HepG2 (cell line): Measurements from ENCODE around the gene FAM131A. TPM values are rescaled to one million over a fixed set of nuclear protein-coding genes. Genes with fewer than 3 reads are reported as not detected.
A peak's percentile ranks its signal among the peaks of the same experiment; 100 is the strongest.

Experiments
- ATAC-seq: fragments of 200-7000 bp; cut with Tn5 transposase; 3 replicates; pipeline ENCODE4 v1.9.1; 2020; ENCODE audit warnings: mild to moderate bottlenecking, moderate library complexity
- BruUV-seq: library from RNA; stranded (reverse); fragments of 400-500 nt; replicated peaks from 2 replicates; lab custom pipeline; 2021; lab: Mats Ljungman, UMichigan
- CTCF ChIA-PET: fragments of 300-600 bp; formaldehyde crosslinking; extraction: SDS; loops from one replicate; lab custom pipeline; 2021; ENCODE audit warnings: low total read pairs, inconsistent platforms, low intra/inter-chr PET ratio; lab: Yijun Ruan, JAX
- POLR2A ChIA-PET: fragments of 350-600 bp; sonication (Branson Sonifier 250); formaldehyde crosslinking; loops from one replicate; lab custom pipeline; 2020; ENCODE audit warnings: antibody characterized with exemption, inconsistent platforms; lab: Yijun Ruan, JAX
- DNase-seq: peaks from one replicate; pipeline ENCODE4 v3.0.0-alpha.2; 2015; ENCODE audit warnings: low spot score
- FAIRE-seq: peaks from 3 replicates; lab custom pipeline; 2011; peaks lifted over from hg19 to GRCh38; lab: Jason Lieb, UNC
- H2AFZ ChIP-seq: one replicate; pipeline ENCODE4 v1.6.1; 2011; ENCODE audit warnings: low read length, inconsistent platforms
- H3K27ac ChIP-seq: fragments of 300-600 bp; 3 replicates; pipeline ENCODE4 v1.8.0; 2011; ENCODE audit warnings: mixed run types, mild to moderate bottlenecking, mixed read lengths, low read length, inconsistent platforms; ENCODE audit not compliant: insufficient read depth; ENCODE audit errors: extremely low read length
- H3K27me3 ChIP-seq, 2 experiments: fragments of 200-600 bp in 1 of 2; 2 replicates in 1 of 2; 3 replicates in 1 of 2; pipeline versions ENCODE4 v1.6.0 to v1.8.0; 2011; ENCODE audit warnings: low read length in 2 of 2, mild to moderate bottlenecking in 2 of 2, moderate library complexity in 2 of 2, inconsistent platforms in 1 of 2; ENCODE audit not compliant: insufficient read depth in 2 of 2, control insufficient read depth in 1 of 2
- H3K36me3 ChIP-seq, 2 experiments: fragments of 200-600 bp in 1 of 2; replicated peaks in 1 of 2; 2 replicates in 1 of 2; 3 replicates in 1 of 2; pipeline versions ENCODE4 v1.5.1 to v1.8.0; 2011; ENCODE audit warnings: low read length in 2 of 2, inconsistent platforms in 1 of 2; ENCODE audit not compliant: insufficient read depth in 2 of 2, control insufficient read depth in 1 of 2
- H3K4me1 ChIP-seq: 2 replicates; pipeline ENCODE4 v1.5.1; 2012; ENCODE audit warnings: low read length, inconsistent platforms; ENCODE audit not compliant: insufficient read depth
- H3K4me2 ChIP-seq: 2 replicates; pipeline ENCODE4 v1.6.0; 2011; ENCODE audit warnings: low read depth, low read length, inconsistent platforms
- H3K4me3 ChIP-seq, 3 experiments: fragments of 200-600 bp in 1 of 3; sonication (generic), shearing (Covaris generic) in 1 of 3; replicated peaks in 1 of 3; 2 replicates each; pipeline ENCODE4 v1.5.1; 2011 to 2016; ENCODE audit warnings: low read length in 3 of 3, inconsistent platforms in 2 of 3, low read depth in 2 of 3, mild to moderate bottlenecking in 2 of 3, control low read depth in 1 of 3, mixed read lengths in 1 of 3; ENCODE audit not compliant: insufficient read depth in 1 of 3
- H3K79me2 ChIP-seq: one replicate; pipeline ENCODE4 v1.6.1; 2011; ENCODE audit warnings: low read length, inconsistent platforms; ENCODE audit not compliant: insufficient read depth
- H3K9ac ChIP-seq: 2 replicates; pipeline ENCODE4 v1.6.0; 2011; ENCODE audit warnings: mild to moderate bottlenecking, low read depth, low read length, inconsistent platforms; ENCODE audit not compliant: insufficient read depth
- H3K9me3 ChIP-seq: 2 replicates; pipeline ENCODE4 v1.5.1; 2012; ENCODE audit warnings: mild to moderate bottlenecking, low read length
- H4K20me1 ChIP-seq: 2 replicates; pipeline ENCODE4 v1.6.0; 2011; ENCODE audit warnings: inconsistent platforms, mild to moderate bottlenecking, low read length, moderate library complexity; ENCODE audit not compliant: insufficient read depth
- ZFP36L1 ChIP-seq: sonication (generic); formaldehyde crosslinking; IDR thresholded peaks from 2 replicates; pipeline ENCODE4 v1.8.0; 2022; ENCODE audit warnings: mild to moderate bottlenecking, missing genetic modification reagents, moderate library complexity
- ZNF629 ChIP-seq: sonication (generic); formaldehyde crosslinking; conservative IDR thresholded peaks from 2 replicates; pipeline ENCODE4 v1.5.0; 2020; ENCODE audit warnings: missing genetic modification reagents
- ZNF768 ChIP-seq: sonication (generic); formaldehyde crosslinking; IDR thresholded peaks from 2 replicates; pipeline ENCODE4 v1.4.0; 2020; ENCODE audit warnings: missing genetic modification reagents
- WGBS: methylation state at CpG from one replicate; pipeline ENCODE4 v1.1.6; 2017; ENCODE audit warnings: low lambda C conversion rate; 5-methylcytosine and 5-hydroxymethylcytosine counted together
- in situ Hi-C: cut with HindIII; loops from 2 replicates; pipeline ENCODE4 v1.10.0; 2017; ENCODE audit warnings: low pct_unique_long_range_greater_than_20kb; ENCODE audit not compliant: extremely low pct_ligation_motif_present
- intact Hi-C: fragments of 100-400 bp; cut with micrococcal nuclease; formaldehyde crosslinking; loops from one replicate; pipeline ENCODE4 v1.10.0; 2022; ENCODE audit not compliant: unreplicated experiment
- polyA plus RNA-seq, 8 experiments: library from polyadenylated mRNA; depleted of rRNA in 3 of 8; stranded (reverse) in 7 of 8; unstranded in 1 of 8; fragments of >200 nt; fragmentation: Illumina TruSeq in 4 of 8; extraction: Trizol in 4 of 8; gene quantifications; 2 replicates each; pipeline versions ENCODE4 v1.2.1 to v1.2.3, GENCODE V29; 2011 to 2016; ENCODE audit warnings: low read depth in 4 of 8, missing spikeins in 1 of 8, mixed read lengths in 1 of 8; ENCODE audit not compliant: insufficient read depth in 1 of 8
- total RNA-seq, 5 experiments: library from RNA; depleted of rRNA; stranded (reverse); fragments of >200 nt; fragmentation: Illumina TruSeq; extraction: Trizol; gene quantifications; 2 replicates each; pipeline ENCODE4 v1.2.3, GENCODE V29; 2016; ENCODE audit warnings: low read depth in 1 of 5
- TF ChIP-seq, protein P1 (sequence below): sonication (generic); formaldehyde crosslinking; IDR thresholded peaks from 2 replicates; pipeline ENCODE4 v1.4.0; 2020; ENCODE audit warnings: missing genetic modification reagents
- TF ChIP-seq, protein P2 (sequence below): sonication (generic); formaldehyde crosslinking; IDR thresholded peaks from 2 replicates; pipeline ENCODE4 v1.9.0; 2021; ENCODE audit warnings: mild to moderate bottlenecking, missing genetic modification reagents

FAM131A gene
- total and polyA plus RNA-seq, 2 of the 13 experiments (the other 11 are each of a cell fraction or from before 2014, with no cell fraction given): 9.2 to 9.3 TPM

DNA sequence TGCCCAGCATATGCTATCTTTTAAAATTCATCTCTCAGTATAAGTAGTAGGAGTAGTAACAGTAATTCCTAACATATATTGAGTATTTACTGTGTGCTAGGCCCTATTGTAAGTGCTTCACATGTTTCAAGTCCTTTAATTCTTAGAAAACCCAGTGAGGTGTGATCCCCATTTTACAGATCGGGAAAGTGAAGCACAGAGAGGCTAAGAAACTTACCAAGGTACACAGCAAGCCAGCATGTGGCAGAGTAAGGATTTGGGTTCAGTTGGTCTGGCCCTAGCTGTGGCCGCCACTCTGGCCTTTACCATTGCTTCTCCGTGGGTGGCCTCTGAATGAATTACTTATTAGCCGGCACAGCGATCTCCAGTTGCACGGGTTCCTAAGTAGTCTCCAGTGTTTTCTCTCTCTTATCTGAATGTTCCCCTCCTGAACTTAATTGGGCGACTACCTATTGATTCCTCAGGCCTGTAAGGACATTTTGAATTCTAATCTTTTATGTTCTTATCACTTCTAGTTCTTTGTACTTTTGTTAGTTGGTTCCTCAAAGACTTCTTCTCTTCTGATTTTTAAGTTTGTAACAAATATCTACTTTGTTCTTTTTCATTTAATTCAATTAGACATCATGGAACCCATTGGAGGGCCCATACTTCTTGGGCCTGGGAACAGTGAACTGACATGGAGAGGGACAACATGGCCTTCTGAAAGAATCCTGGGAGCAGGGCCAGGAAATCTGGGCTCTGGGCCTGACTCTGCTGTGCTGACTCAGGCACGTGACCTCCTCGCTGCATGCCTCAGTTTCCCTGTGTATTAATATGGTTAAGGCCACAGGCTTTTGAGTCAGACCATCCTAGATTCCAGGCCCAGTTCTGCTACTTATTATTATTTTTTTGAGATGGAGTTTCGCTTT, 12.4 kb downstream of the FAM131A start:
- H3K36me3 ChIP-seq: peaks cover 7 to 28% of the 10 kb centered on the region in 2 experiments; a peak in 4 of 5 replicates
- no peak for ATAC-seq
- H3K79me2 ChIP-seq: no peaks in the 10 kb centered on the region
- no peak for DNase-seq
- H3K27me3 ChIP-seq: no peaks in the 10 kb centered on the region
- H3K4me1 ChIP-seq: peaks cover 33% of the 10 kb centered on the region
- TF ChIP-seq ZNF629 (CRISPR knock-in tag): peak; percentile 31; the same call in 1 of the 2 replicates
- TF ChIP-seq, protein P1, sequence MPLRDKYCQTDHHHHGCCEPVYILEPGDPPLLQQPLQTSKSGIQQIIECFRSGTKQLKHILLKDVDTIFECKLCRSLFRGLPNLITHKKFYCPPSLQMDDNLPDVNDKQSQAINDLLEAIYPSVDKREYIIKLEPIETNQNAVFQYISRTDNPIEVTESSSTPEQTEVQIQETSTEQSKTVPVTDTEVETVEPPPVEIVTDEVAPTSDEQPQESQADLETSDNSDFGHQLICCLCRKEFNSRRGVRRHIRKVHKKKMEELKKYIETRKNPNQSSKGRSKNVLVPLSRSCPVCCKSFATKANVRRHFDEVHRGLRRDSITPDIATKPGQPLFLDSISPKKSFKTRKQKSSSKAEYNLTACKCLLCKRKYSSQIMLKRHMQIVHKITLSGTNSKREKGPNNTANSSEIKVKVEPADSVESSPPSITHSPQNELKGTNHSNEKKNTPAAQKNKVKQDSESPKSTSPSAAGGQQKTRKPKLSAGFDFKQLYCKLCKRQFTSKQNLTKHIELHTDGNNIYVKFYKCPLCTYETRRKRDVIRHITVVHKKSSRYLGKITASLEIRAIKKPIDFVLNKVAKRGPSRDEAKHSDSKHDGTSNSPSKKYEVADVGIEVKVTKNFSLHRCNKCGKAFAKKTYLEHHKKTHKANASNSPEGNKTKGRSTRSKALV (CRISPR knock-in tag): no peak
- TF ChIP-seq ZFP36L1 (CRISPR knock-in tag): no peak
- H3K9me3 ChIP-seq: no peaks in the 10 kb centered on the region
- in situ Hi-C loops (loop anchor here (5.0 kb wide), 1 partner anchor 192 kb away; no protein-coding TSS in a partner anchor), intact Hi-C loops (no loop called here)
- FAIRE-seq: no peak
- ChIA-PET CTCF (no interaction called here), POLR2A (interaction anchor here (2.8 kb wide), 1 partner anchor 12 kb away, joined by 11 read pairs; the partner anchor contains the start of genes CLCN2 and POLR2H)
- H3K27ac ChIP-seq: no peak overlapping the region
- H2AFZ ChIP-seq: no peak overlapping the region
- H3K4me3 ChIP-seq: no peak overlapping the region
- no peaks in the 10 kb centered on the region for H4K20me1 ChIP-seq
- BruUV-seq: no TSS peak
- WGBS: 90% methylated on average over 10 of the region's 10 CpGs
- H3K4me2 ChIP-seq: no peak overlapping the region
- H3K9ac ChIP-seq: no peak overlapping the region

DNA sequence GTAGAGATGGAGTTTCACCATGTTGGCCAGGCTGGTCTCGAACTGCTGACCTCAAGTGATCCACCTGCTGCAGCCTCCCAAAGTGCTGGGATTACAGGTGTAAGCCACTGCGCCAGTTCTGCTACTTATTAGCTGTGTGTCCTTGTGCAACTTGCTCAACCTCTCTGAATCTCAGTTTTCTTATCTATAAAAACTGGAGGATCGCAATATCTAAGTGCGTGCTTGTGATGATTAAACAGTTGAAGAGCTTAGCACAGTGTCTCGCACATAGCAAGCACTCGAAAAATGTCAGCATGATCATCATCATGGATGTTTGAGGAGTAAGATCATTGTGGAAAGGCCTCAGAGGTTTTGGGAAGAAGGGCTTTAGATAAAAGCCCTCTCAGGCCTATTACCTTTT, 13.2 kb downstream of the FAM131A start:
- FAIRE-seq (no peak), ATAC-seq (no peak), DNase-seq (no peak)
- ChIA-PET POLR2A (interaction anchor here (2.8 kb wide), 1 partner anchor 11 kb away, joined by 11 read pairs; the partner anchor contains the start of genes CLCN2 and POLR2H), CTCF (no interaction called here)
- 93% methylated on average over 6 of the region's 6 CpGs for WGBS
- TF ChIP-seq, protein P2, sequence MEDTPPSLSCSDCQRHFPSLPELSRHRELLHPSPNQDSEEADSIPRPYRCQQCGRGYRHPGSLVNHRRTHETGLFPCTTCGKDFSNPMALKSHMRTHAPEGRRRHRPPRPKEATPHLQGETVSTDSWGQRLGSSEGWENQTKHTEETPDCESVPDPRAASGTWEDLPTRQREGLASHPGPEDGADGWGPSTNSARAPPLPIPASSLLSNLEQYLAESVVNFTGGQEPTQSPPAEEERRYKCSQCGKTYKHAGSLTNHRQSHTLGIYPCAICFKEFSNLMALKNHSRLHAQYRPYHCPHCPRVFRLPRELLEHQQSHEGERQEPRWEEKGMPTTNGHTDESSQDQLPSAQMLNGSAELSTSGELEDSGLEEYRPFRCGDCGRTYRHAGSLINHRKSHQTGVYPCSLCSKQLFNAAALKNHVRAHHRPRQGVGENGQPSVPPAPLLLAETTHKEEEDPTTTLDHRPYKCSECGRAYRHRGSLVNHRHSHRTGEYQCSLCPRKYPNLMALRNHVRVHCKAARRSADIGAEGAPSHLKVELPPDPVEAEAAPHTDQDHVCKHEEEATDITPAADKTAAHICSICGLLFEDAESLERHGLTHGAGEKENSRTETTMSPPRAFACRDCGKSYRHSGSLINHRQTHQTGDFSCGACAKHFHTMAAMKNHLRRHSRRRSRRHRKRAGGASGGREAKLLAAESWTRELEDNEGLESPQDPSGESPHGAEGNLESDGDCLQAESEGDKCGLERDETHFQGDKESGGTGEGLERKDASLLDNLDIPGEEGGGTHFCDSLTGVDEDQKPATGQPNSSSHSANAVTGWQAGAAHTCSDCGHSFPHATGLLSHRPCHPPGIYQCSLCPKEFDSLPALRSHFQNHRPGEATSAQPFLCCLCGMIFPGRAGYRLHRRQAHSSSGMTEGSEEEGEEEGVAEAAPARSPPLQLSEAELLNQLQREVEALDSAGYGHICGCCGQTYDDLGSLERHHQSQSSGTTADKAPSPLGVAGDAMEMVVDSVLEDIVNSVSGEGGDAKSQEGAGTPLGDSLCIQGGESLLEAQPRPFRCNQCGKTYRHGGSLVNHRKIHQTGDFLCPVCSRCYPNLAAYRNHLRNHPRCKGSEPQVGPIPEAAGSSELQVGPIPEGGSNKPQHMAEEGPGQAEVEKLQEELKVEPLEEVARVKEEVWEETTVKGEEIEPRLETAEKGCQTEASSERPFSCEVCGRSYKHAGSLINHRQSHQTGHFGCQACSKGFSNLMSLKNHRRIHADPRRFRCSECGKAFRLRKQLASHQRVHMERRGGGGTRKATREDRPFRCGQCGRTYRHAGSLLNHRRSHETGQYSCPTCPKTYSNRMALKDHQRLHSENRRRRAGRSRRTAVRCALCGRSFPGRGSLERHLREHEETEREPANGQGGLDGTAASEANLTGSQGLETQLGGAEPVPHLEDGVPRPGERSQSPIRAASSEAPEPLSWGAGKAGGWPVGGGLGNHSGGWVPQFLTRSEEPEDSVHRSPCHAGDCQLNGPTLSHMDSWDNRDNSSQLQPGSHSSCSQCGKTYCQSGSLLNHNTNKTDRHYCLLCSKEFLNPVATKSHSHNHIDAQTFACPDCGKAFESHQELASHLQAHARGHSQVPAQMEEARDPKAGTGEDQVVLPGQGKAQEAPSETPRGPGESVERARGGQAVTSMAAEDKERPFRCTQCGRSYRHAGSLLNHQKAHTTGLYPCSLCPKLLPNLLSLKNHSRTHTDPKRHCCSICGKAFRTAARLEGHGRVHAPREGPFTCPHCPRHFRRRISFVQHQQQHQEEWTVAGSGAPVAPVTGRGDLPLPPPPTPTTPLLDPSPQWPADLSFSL (CRISPR knock-in tag): no peak
- TF ChIP-seq ZNF768 (CRISPR knock-in tag): peak; percentile 89
- Histone ChIP-seq H3K79me2 (no peaks in the 10 kb centered on the region), H3K4me1 (peaks cover 27% of the 10 kb centered on the region), H4K20me1 (no peaks in the 10 kb centered on the region), H3K4me2 (no peak overlapping the region), H3K27me3 (no peaks in the 10 kb centered on the region), H3K4me3 (no peak overlapping the region), H3K9ac (no peak overlapping the region), H3K9me3 (no peaks in the 10 kb centered on the region), H3K27ac (no peak overlapping the region), H2AFZ (no peak overlapping the region), H3K36me3 (peaks cover 12 to 35% of the 10 kb centered on the region in 2 experiments; a peak in 4 of 5 replicates)
- no TSS peak for BruUV-seq
- in situ Hi-C loops (loop anchor here (5.0 kb wide), 1 partner anchor 192 kb away; no protein-coding TSS in a partner anchor), intact Hi-C loops (no loop called here)
